RWPE2 (cell line): ENCODE data around the gene DDX52.

ENCODE experiments used
- ATAC-seq: fragments of 200-7000 bp; cut with Tn5 transposase; 3 replicates; pipeline ENCODE4 v1.9.1; 2021; ENCODE audit warnings: low read depth
- DNase-seq: peaks from one replicate; pipeline ENCODE4 v3.0.0-alpha.2; 2020; ENCODE audit warnings: low spot score
- H3K27ac ChIP-seq: fragments of 450-650 bp; 2 replicates; pipeline ENCODE4 v1.5.1; 2017; ENCODE audit warnings: mild to moderate bottlenecking; ENCODE audit not compliant: poor library complexity, severe bottlenecking
- H3K27me3 ChIP-seq: fragments of 250-450 bp; sonication (Bioruptor Pico); 2 replicates; pipeline ENCODE4 v1.5.1; 2021; ENCODE audit warnings: mild to moderate bottlenecking, moderate library complexity; ENCODE audit not compliant: insufficient read depth, poor library complexity, severe bottlenecking
- H3K36me3 ChIP-seq: fragments of 250-450 bp; sonication (Bioruptor Pico); 2 replicates; pipeline ENCODE4 v1.5.1; 2020; ENCODE audit warnings: low read depth, mild to moderate bottlenecking, moderate library complexity
- H3K4me1 ChIP-seq: fragments of 250-450 bp; sonication (Bioruptor Pico); 2 replicates; pipeline ENCODE4 v1.5.1; 2021; ENCODE audit warnings: mild to moderate bottlenecking, moderate library complexity; ENCODE audit not compliant: insufficient read depth, poor library complexity, severe bottlenecking
- H3K4me3 ChIP-seq: fragments of 250-450 bp; sonication (Bioruptor Pico); 2 replicates; pipeline ENCODE4 v1.5.1; 2021; ENCODE audit warnings: mild to moderate bottlenecking, moderate library complexity; ENCODE audit not compliant: severe bottlenecking
- H3K9me3 ChIP-seq: fragments of 250-450 bp; sonication (Bioruptor Pico); 2 replicates; pipeline ENCODE4 v1.5.1; 2021; ENCODE audit warnings: mild to moderate bottlenecking, moderate library complexity; ENCODE audit not compliant: severe bottlenecking
- CTCF ChIP-seq: fragments of 450-650 bp; IDR thresholded peaks from one replicate; pipeline ENCODE4 v1.5.1; 2017; ENCODE audit warnings: mild to moderate bottlenecking, moderate library complexity; ENCODE audit not compliant: poor library complexity, severe bottlenecking

Gene DDX52

GRCh38 chr17:37659925-37660324 lies 16.7 kb upstream of the DDX52 start:
- H3K4me3 ChIP-seq = no peak overlapping the region
- no peaks in the 10 kb centered on the region for H3K36me3 ChIP-seq
- TF ChIP-seq CTCF = no peak
- H3K27ac ChIP-seq = no peak overlapping the region
- H3K27me3 ChIP-seq = no peaks in the 10 kb centered on the region
- no peaks in the 10 kb centered on the region for H3K9me3 ChIP-seq
- ATAC-seq (no peak), DNase-seq (no peak)
- H3K4me1 ChIP-seq = no peaks in the 10 kb centered on the region

- TF ChIP-seq CTCF = no peak
- H3K4me3 ChIP-seq = no peak overlapping the region
- no peak overlapping the region for H3K27ac ChIP-seq
- H3K4me1 ChIP-seq = no peaks in the 10 kb centered on the region
- H3K27me3 ChIP-seq = no peaks in the 10 kb centered on the region
- ATAC-seq (no peak), DNase-seq (no peak)
- H3K36me3 ChIP-seq = no peaks in the 10 kb centered on the region
- no peaks in the 10 kb centered on the region for H3K9me3 ChIP-seq
Measured at GRCh38 chr17:37657202-37657601, 14.0 kb upstream of the DDX52 start.

GRCh38 chr17:37651849-37652248 lies 8.6 kb upstream of the DDX52 start:
- ATAC-seq = no peak
- Histone ChIP-seq H3K4me3 (no peak overlapping the region), H3K9me3 (no peaks in the 10 kb centered on the region), H3K27ac (no peak overlapping the region), H3K27me3 (no peaks in the 10 kb centered on the region), H3K4me1 (no peaks in the 10 kb centered on the region), H3K36me3 (no peaks in the 10 kb centered on the region)
- DNase-seq = no peak
- no peak for TF ChIP-seq CTCF

GRCh38 chr17:37650419-37651003 lies 7.3 kb upstream of the DDX52 start:
- ATAC-seq (peak; percentile 54; the same call in 1 of the 3 replicates), DNase-seq (no peak)
- no peaks in the 10 kb centered on the region for H3K9me3 ChIP-seq
- no peak overlapping the region for H3K4me3 ChIP-seq
- peak; percentile 81 for TF ChIP-seq CTCF
- no peak overlapping the region for H3K27ac ChIP-seq
- H3K36me3 ChIP-seq = no peaks in the 10 kb centered on the region
- no peaks in the 10 kb centered on the region for H3K27me3 ChIP-seq
- no peaks in the 10 kb centered on the region for H3K4me1 ChIP-seq

GRCh38 chr17:37648555-37648954 lies 5.3 kb upstream of the DDX52 start:
- ATAC-seq = peak; percentile 73
- DNase-seq = no peak

More at GRCh38 chr17:37648555-37648954, 5.3 kb upstream of the DDX52 start:
- no peak for TF ChIP-seq CTCF
- Histone ChIP-seq H3K4me1 (peaks cover 4% of the 10 kb centered on the region), H3K36me3 (no peaks in the 10 kb centered on the region), H3K27ac (peak overlapping the region; percentile 39), H3K4me3 (no peak overlapping the region), H3K27me3 (no peaks in the 10 kb centered on the region), H3K9me3 (no peaks in the 10 kb centered on the region)
